D721Med (cell line): Measurements from ENCODE around the gene GUF1.

Experiments used
- DNase-seq: peaks from one replicate; pipeline ENCODE4 v3.0.0; 2011; ENCODE audit warnings: low spot score; ENCODE audit not compliant: insufficient read length
- FAIRE-seq: peaks from 2 replicates; lab custom pipeline; 2011; peaks lifted over from hg19 to GRCh38; lab: Jason Lieb, UNC
- CTCF ChIP-seq: IDR thresholded peaks from 2 replicates; pipeline ENCODE4 v1.5.1; 2012; ENCODE audit warnings: mild to moderate bottlenecking, control low read depth; ENCODE audit not compliant: insufficient read depth; ENCODE audit errors: missing control alignments

Gene GUF1

DNA sequence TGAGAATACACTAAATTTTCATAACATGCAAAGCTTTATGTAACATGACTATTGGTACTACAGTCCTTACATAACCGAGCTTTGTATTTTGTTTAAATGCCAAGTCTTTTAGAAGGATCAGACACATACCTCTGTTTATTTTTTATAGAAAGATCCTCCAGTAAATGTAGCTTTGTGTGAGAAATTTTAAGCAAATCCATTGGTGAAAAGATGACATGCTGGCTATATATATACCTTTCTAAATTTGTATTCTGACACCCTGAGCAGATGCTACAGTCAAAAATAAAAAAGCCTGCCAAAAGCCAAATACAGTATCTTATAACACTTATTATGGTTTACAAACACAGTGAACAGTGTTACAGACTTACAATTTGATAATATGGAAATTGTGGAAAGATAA is 26.8 kb upstream of the GUF1 start, which contains the start of gene YIPF7:
Gene YIPF7 (minus strand): TSS at position 201 of the 400 bp plus-strand sequence. CDS start 1,525 bp downstream, outside the sequence.
- no peak for TF ChIP-seq CTCF
- FAIRE-seq (no peak), DNase-seq (no peak)

DNA sequence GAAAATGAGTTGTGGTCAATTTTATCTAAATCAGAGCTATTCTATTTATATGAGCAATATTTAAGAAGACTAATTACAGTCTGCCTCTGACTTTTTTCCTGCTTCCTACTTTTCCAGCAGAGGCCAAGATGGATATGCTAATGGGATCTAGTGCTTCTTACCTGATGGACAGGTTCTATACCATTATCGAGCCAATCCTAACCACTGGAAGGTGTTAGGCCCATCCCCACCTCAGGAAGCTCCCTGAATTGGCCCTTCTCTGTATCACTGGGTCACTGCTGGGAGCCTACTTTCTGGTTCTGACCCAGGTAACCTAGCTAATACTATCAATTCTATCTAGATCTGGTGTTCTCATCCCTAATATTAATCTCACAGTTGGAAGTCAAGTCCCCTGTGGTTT is 26.2 kb upstream of the GUF1 start:
- FAIRE-seq (no peak), DNase-seq (no peak)
- no peak for TF ChIP-seq CTCF

DNA sequence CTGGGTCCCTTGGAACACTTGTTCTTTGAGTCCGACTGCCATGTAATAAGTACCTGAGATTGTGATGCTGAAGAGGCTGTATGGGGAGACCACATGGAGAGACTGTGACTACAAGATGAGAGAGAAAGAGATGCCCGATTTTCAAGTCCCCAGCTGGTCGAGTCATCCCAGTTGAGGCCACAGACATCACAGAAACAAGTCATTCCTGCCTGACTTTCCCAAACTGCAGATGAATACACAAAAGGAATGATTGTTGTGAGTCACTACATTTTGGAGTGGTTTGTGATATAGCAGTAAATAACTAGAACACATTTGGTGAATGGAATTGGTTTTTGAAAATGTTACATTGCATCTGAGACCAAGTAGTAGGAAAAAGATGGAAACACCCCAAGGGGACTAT is 17.8 kb upstream of the GUF1 start:
- no peak for FAIRE-seq
- TF ChIP-seq CTCF: no peak

DNA sequence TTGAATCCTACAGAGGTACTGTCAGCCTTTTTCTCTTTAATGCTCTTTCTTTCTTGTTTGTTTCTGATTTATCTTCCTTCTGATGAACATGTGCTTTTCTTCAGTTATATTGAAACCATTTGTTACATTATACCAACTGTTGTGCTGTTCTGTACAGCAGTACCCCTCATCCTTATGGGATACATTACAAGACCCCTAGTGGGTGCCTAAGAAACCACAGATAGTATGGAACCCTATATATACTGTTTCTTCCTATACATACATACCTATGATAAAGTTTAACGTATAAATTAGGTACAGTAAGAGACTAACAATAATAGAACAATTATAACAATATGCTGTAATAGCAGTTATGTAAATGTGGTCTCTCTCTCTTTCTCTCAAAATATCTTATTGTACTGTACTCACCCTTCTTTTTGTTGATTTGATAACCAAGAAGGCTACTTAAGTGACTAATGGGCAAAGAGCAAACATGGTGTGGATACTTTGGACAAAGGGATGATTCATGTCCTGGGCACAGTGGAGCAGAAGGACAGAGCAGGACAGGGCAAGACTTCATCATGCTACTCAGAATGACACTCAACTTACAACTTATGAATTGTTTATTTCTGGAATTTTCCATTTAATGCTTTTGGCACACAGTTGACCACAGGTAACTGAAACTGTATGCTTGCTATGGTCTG is 16.1 kb upstream of the GUF1 start:
- FAIRE-seq: no peak
- DNase-seq: no peak
- TF ChIP-seq CTCF: no peak

More for the DNA sequence above, 17.8 kb upstream of the GUF1 start:
- no peak for DNase-seq

- DNase-seq (no peak), FAIRE-seq (no peak)
- TF ChIP-seq CTCF: no peak
Measured at GRCh38 chr4:44662623-44663005, 15.6 kb upstream of the GUF1 start.

- TF ChIP-seq CTCF: no peak
- no peak for FAIRE-seq
- no peak for DNase-seq
Measured at GRCh38 chr4:44663539-44664263, 14.5 kb upstream of the GUF1 start.

DNA sequence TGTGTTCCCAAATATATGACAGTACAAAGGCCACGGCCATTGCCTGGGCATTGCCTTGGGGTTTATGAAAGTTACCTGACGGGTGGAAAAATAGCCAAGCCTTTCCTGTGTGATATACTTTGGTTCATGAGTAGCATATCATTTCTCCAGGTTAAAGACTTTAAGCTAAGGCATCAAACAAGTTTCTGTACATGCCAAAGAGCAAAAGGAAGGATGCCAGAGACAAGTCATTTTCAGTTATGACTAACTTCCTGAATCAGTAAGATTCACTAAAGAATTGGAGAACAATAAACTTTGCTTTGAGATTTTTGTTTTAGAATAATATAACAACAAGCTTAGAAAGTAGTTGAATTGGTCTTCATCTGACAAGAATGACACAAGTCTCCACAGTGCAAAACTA is 9.7 kb upstream of the GUF1 start:
- FAIRE-seq: no peak
- no peak for DNase-seq
- TF ChIP-seq CTCF: no peak
